ENCODE results near the gene ABL1.

ABL1 gene

GRCh38 chr9:130834371-130835336, at the start of gene ABL1:
Gene ABL1, plus strand, starts transcription at chr9:130835254. Its CDS starts 193 bp downstream, at chr9:130835447.
- TF ChIP-seq GATA2 (IDR thresholded peaks at IDR 0.05; ENCODE audit: low read depth, low read length) (no peak), GATA3 (IDR thresholded peaks at IDR 0.05; ENCODE audit: low read depth, low read length) (no peak)

DNA sequence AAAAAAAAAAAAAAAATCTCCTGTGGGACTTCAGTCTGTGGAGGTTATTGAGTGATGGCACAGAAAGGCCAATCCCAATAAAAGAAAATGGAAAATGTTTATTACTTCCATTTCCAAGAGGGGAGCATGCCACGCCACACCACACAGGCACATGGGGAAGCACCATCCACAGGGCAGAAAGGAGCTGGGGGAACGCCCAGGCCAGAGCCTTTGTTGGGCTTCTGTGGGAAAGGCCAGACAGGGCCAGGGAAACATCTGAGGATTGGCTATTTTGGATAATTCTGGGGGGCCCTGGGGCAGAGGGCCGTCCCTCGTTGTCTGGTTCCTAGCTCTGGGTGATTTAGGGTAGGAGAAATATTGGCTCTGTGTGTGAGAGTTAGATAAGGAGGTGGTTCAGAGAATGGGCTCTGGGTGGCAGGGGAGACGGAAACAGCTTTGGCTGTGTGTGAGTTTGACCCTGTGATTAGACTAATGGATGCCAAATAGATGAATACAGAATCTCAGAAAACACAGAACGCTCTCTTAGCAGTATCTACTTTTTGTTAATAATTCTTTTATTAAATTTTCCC, 49.0 kb upstream of the ABL1 start:
- no peak for TF ChIP-seq GATA2 (IDR thresholded peaks at IDR 0.05; ENCODE audit: low read depth, low read length)
- no peak for TF ChIP-seq GATA3 (IDR thresholded peaks at IDR 0.05; ENCODE audit: low read depth, low read length)

DNA sequence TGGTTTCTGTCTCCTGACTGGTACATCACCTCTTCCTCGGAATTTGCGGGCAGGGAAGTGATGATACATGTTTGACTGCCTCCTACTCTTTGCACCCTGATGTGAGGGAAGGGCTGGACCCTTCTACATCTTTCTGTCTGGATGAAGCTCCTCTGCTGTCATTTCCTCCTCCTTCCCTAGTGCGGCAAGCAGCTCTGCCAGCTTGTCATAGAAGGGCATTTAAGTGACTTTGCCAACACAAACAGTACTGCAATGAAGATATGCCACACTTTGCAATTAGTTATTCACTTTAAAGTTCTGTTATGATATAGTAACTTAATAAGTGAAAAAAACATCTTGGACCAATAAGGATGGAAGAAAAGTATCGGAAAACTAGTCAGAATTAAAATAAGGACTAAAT, 48.5 kb upstream of the ABL1 start:
- TF ChIP-seq GATA2 (IDR thresholded peaks at IDR 0.05; ENCODE audit: low read depth, low read length), result no peak
- no peak for TF ChIP-seq GATA3 (IDR thresholded peaks at IDR 0.05; ENCODE audit: low read depth, low read length)

GRCh38 chr9:130789747-130790672, 45.0 kb upstream of the ABL1 start:
- TF ChIP-seq GATA3 (IDR thresholded peaks at IDR 0.05; ENCODE audit: low read depth, low read length) (no peak), GATA2 (IDR thresholded peaks at IDR 0.05; ENCODE audit: low read depth, low read length) (no peak)

- TF ChIP-seq GATA2 (IDR thresholded peaks at IDR 0.05; ENCODE audit: low read depth, low read length) (no peak), GATA3 (IDR thresholded peaks at IDR 0.05; ENCODE audit: low read depth, low read length) (no peak)
Measured at GRCh38 chr9:130791303-130791894, 43.7 kb upstream of the ABL1 start.

GRCh38 chr9:130793589-130793988, 41.5 kb upstream of the ABL1 start:
- TF ChIP-seq GATA2 (IDR thresholded peaks at IDR 0.05; ENCODE audit: low read depth, low read length) (no peak), GATA3 (IDR thresholded peaks at IDR 0.05; ENCODE audit: low read depth, low read length) (no peak)

DNA sequence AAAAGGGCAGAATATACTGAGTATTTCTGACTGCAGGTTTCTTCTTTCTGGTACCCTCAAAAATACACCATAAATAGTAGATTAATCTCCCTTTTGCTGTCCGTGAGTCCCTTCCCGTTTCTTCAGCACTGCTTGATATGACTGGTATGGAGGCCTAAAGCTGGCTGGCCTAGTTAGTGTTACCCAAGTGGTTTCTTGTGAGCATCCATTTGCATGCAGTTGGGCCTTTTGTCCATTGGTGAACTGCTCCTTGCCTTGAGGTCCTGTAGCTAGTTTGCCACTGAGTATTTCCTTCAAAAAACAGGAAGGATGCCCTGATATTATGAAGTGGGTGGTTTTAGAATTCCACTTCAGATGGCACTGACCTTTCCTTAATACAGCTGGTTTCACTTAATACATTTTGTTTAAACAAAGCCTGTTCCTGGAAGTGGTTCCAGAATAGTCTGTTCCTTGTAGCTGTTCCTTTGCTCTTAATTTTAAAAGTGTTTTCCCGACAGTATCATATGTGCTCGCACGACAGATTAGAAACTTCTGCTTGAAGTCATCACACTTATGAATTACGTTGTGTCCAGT, 40.0 kb upstream of the ABL1 start:
- no peak for TF ChIP-seq GATA3 (IDR thresholded peaks at IDR 0.05; ENCODE audit: low read depth, low read length)
- TF ChIP-seq GATA2 (IDR thresholded peaks at IDR 0.05; ENCODE audit: low read depth, low read length), result no peak

- TF ChIP-seq GATA2 (IDR thresholded peaks at IDR 0.05; ENCODE audit: low read depth, low read length), result no peak
- no peak for TF ChIP-seq GATA3 (IDR thresholded peaks at IDR 0.05; ENCODE audit: low read depth, low read length)
Measured at GRCh38 chr9:130805510-130806326, 29.3 kb upstream of the ABL1 start.

DNA sequence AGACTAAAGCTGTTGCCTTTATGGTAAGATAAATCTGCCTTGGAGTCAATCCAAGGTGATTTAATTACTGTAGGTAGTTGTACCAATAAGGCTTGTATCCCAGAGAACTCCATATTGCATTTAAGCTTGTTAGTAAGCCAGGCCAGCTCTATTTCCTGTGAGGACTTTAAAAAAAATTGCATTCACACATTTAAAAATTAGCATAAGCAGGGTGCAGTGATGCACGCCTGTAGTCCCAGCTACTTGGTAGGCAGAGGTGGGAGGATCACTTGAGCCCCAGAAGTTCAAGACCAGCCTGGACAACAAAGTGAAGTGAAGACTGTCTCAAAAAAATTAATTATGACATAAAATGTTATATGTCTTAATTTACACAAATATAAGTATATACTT, 28.7 kb upstream of the ABL1 start:
- TF ChIP-seq GATA2 (IDR thresholded peaks at IDR 0.05; ENCODE audit: low read depth, low read length) (no peak), GATA3 (IDR thresholded peaks at IDR 0.05; ENCODE audit: low read depth, low read length) (no peak)

DNA sequence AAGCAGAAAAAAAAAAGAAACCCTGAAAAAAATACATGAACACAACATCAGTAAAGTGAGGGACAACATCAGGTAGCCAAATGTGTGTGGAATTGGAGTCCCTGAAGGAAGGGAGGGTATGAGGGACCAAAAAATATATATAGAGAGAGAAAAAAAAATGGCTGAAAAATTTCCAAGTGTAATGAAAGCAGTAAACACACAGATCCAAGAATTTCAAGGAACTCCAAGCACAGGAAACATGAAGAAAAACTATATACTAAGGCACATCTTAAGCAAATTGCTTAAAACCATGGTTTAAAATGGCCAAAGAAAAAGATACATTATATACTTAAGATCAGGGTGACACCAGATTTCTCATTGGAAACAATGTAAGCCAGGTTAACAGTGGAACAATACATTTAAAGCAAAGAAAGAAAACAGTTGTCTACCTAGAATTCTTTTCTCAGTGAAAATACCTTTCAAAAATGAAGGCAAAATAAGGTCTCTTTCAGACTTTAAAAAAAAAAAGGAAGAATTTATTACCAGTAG, 24.4 kb upstream of the ABL1 start:
- TF ChIP-seq GATA3 (IDR thresholded peaks at IDR 0.05; ENCODE audit: low read depth, low read length) (no peak), GATA2 (IDR thresholded peaks at IDR 0.05; ENCODE audit: low read depth, low read length) (no peak)

- TF ChIP-seq GATA2 (IDR thresholded peaks at IDR 0.05; ENCODE audit: low read depth, low read length), result no peak
- no peak for TF ChIP-seq GATA3 (IDR thresholded peaks at IDR 0.05; ENCODE audit: low read depth, low read length)
Measured at GRCh38 chr9:130815242-130815808, 19.7 kb upstream of the ABL1 start.

- TF ChIP-seq GATA2 (IDR thresholded peaks at IDR 0.05; ENCODE audit: low read depth, low read length) (no peak), GATA3 (IDR thresholded peaks at IDR 0.05; ENCODE audit: low read depth, low read length) (no peak)
Measured at GRCh38 chr9:130817914-130818313, 17.1 kb upstream of the ABL1 start.
